IPS DF 19.7 (cell line): ENCODE results near the gene PAQR4.
"Not testable (repeated sequence)": the region's sequence is repeated elsewhere in the genome, so short reads cannot be mapped to it uniquely, and the experiment has no call there.

Source experiments
- DNase-seq: peaks from one replicate; pipeline ENCODE4 v3.0.0-alpha.2; 2013; ENCODE audit warnings: low read depth, low spot score

Gene PAQR4

GRCh38 chr16:2968738-2969544, at the start of gene PAQR4:
Gene PAQR4, plus strand, starts transcription at chr16:2969348. Its CDS starts 327 bp downstream, at chr16:2969675.
- no peak for DNase-seq

GRCh38 chr16:2919511-2920255, 49.5 kb upstream of the PAQR4 start:
- no peak for DNase-seq

DNA sequence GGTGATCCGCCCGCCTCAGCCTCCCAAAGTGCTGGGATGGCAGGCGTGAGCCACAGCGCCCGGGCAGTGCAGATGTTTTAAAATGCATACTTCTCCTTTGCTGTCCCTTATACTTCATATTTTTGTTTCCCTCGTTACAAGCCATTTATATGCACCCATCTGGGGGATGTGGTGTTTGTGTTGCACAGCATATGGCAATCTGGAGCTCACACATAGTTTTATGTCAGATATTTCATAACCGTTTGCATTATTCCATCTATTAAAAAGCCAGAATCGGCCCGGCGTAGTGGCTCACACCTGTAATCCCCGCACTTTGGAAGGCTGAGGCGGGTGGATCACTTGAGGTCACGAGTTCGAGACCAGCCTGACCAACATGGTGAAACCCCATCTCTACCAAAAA, 45.7 kb upstream of the PAQR4 start:
- DNase-seq: no peak

DNA sequence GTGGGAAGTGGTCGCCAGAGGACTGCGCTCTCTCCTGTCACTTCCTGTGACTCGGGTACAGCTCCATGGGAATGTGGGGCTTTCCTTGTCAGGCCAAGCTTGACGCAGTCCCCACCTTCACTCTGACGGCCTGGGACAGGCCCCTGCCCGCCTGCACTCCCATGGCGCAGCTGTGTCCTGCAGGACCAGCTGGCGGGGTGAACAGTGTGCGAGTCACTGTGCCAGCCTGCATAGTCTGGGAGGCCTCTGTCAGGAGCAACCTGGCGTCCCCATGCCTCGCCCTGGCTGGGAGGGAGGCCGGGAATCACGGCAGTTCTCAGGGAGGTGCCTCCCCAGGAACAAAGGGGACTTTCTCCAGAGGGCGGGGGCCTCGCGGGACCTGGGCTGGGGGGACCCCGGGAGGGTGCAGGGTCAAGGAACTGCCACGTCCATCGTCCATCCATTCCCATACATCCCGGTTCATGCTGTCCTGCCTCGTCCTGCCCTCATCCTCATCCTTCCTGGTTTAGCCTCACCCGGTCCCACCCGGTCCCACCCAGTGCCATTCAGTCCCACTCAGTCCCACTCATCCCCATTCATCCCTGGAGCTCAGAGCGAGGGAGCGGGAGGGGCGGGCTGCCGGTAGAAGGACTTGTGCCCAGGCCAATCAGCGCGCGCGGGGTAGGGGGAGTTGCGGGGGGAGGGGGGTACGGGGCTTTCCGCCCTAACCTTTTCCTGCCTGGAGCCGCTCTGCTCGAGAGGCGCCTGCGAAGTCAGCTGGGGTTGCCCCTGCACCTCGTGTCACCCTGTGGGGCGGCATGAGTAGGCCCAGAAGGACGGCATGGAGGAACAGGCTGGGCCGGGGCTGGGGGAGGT, 44.0 kb upstream of the PAQR4 start:
- no peak for DNase-seq

DNA sequence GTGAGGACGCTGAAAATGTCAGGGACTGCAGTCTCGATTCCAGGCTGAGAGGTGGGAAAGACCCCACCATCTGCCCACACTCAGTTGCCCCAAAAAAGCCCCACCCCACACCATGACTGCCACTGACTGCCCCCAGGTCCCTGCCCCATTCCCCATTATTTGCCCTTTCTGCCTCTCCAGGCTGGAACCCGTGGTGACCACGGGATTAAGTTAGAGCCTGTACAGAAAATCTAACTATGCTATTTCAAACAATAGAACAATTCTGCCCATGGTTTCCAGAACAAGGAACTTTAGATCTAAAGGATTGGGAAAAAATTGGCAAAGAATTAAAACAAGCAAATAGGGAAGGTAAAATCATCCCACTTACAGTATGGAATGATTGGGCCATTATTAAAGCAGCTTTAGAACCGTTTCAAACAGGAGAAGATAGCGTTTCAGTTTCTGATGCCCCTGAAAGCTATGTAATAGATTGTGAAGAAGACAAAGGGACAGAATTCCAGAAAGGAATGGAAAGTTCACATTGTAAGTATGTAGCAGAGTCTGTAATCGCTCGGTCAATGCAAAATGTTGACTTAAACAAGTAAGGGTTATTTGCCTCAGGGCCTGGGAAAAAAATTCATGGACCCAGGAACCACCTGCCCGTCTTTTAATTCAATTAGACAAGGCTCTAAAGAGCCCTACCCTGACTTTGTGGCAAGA, 43.0 kb upstream of the PAQR4 start:
- DNase-seq: no peak

- no peak for DNase-seq
These were observed 42.5 kb upstream of the PAQR4 start for GRCh38 chr16:2926650-2926999.

DNA sequence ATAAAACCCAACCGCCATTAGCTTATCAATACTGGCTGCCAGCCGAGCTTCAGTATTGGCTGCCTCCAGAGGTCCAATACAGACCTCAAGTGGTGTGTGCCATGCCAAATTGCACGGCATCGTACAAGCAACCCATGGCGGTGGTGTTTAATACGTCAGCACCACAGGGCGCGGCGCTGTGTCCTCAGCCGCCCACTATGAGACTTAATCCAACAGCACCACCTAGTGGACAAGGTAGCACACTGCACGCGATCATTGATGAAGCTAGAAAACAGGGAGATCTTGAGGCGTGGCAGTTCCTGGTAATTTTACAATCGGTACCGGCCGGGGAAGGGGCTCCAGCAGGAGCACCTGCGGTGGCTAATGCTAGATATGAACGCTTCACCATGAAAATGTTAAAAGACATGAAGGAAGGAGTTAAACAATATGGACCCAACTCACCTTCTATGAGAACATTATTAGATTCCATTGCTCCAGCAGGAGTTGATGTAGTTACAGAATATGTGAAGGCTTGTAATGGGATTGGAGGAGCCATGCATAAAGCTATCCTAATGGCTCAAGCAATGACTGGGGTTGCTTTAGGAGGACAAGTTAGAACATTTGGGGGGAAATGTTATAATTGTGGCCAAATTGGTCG, 42.0 kb upstream of the PAQR4 start:
- no peak for DNase-seq

DNA sequence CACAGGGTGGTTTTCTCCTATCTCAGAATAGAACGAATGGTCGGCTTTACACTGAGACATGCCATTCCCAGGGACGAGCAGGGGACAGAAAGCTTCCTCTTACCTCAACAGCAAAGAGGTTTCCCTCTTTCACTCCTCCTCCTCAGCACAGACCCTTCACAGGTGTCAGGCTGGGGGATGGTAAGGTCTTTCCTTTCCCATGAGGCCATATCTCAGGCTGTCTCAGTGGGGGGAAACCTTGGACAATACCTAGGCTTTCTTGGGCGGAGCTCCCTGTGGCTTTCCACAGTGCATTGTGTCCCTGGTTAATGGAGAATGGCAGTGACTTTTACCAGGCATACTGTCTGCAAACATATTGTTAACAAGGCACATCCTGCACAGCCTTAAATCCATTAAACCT, 41.0 kb upstream of the PAQR4 start:
- not testable (repeated sequence) for DNase-seq

- DNase-seq: no peak
These were observed 40.4 kb upstream of the PAQR4 start for GRCh38 chr16:2928796-2929195.

DNA sequence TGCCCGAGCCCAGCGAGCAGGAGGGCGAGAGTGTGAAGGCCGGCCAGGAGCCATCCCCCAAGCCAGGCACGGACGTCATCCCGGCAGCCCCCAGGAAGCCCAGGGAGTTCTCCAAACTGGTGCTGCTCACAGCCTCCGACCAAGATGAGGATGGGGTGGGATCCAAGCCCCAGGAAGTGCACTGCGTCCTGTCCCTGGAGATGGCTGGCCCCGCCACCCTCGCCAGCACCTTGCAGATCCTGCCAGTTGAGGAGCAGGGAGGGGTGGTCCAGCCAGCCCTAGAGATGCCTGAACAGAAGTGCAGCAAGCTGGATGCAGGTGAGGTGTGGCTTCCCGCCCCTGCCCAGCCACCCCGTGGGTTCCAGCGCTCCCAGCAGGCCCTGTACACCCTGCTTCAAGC, 39.5 kb upstream of the PAQR4 start:
- DNase-seq: no peak

DNA sequence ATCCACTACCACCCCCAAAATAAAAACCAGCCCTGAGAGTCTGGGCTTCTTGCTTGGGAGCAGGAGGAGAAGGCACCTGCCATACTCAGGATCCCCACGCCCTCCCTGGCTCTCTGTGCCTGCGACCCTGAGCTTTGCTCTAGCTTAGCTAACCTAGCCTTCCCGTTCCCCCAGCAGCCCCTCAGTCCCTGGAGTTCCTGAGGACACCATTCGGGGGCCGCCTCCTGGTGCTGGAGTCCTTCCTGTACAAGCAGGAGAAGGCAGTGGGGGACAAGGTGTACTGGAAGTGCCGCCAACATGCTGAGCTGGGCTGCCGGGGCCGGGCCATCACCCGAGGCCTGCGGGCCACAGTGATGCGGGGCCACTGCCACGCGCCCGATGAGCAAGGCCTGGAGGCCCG, 38.9 kb upstream of the PAQR4 start:
- DNase-seq: no peak

GRCh38 chr16:2931231-2931914, 37.8 kb upstream of the PAQR4 start:
- DNase-seq: not testable (repeated sequence)

- DNase-seq: no peak
These were observed 36.0 kb upstream of the PAQR4 start for GRCh38 chr16:2933136-2933535.

DNA sequence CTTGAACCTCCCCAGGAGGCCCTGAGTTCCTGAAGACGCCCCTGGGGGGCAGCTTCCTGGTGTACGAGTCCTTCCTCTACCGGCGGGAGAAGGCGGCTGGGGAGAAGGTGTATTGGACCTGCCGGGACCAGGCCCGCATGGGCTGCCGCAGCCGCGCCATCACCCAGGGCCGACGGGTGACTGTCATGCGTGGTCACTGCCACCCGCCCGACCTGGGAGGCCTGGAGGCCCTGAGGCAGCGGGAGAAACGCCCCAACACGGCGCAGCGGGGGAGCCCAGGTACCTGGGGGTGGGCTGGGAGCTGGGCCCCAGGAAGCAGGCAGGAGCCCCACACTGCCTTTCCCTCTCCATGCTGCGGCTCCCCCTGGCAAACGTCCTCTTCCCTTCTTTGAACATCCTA, 35.4 kb upstream of the PAQR4 start:
- DNase-seq: no peak

GRCh38 chr16:2934450-2934849, 34.7 kb upstream of the PAQR4 start:
- DNase-seq: no peak

- no peak for DNase-seq
These were observed 32.6 kb upstream of the PAQR4 start for GRCh38 chr16:2936436-2937011.

DNA sequence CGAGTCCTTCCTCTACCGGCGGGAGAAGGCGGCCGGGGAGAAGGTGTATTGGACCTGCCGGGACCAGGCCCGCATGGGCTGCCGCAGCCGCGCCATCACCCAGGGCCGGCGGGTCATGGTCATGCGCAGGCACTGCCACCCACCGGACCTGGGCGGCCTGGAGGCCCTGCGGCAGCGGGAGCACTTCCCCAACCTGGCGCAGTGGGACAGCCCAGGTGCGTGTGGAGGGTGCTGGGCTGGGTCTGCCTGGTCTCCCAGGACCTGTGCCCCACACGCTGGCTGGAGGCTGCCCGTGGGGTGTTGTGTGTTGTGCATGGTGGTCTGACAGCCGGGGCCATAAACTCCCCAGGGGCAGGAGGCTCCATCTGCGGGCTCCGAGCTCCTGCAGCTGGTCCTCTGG, 32.0 kb upstream of the PAQR4 start:
- no peak for DNase-seq

- no peak for DNase-seq
These were observed 30.9 kb upstream of the PAQR4 start for GRCh38 chr16:2938206-2938605.

- no peak for DNase-seq
These were observed 29.2 kb upstream of the PAQR4 start for GRCh38 chr16:2939968-2940367.

DNA sequence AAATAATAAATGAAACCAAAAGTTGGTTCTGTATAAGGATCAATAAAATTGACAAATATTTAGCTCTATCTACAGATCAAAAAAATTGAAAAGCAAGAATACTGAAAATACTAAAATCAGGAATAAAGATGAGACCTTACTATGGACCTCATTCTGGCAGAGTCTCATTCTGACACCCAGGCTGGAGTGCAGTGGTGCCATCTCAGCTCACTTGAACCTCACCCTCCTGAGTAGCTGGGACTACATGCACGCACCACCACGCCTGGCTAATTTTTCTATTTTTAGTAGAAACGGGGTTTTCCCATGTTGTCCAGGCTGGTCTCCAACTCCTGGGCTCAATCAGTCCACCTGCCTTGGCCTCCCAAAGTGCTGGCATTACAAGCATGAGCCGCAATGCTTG, 27.1 kb upstream of the PAQR4 start:
- no peak for DNase-seq
